Heart left ventricle (tissue), 16 donors: ENCODE measurements around the gene EPB41L4B. TPM values are rescaled to one million over a fixed set of nuclear protein-coding genes. Genes with fewer than 3 reads are reported as not detected.
"Not testable (repeated sequence)": the region's sequence is repeated elsewhere in the genome, so short reads cannot be mapped to it uniquely, and the experiment has no call there.

Experiments used
- ATAC-seq, 4 donors: fragments of 200-7000 bp; cut with Tn5 transposase; one replicate each; pipeline ENCODE4 v1.9.1; 2020 to 2022; ENCODE audit warnings: moderate library complexity in 4 of 4, mild to moderate bottlenecking in 3 of 4, moderate number of reproducible peaks in 1 of 4
- DNase-seq, 5 donors: peaks; one replicate each; pipeline ENCODE4 v3.0.0-alpha.2; 2020
- H3K27ac ChIP-seq, 12 donors: fragments of 200-600 bp; sonication (generic) in 4 of 12; one replicate each; pipeline versions ENCODE4 v1.5.0 to v1.8.0; 2016 to 2022; ENCODE audit warnings: mild to moderate bottlenecking in 2 of 12
- H3K27me3 ChIP-seq, 9 donors: fragments of 200-600 bp; sonication (generic) in 2 of 9; one replicate each; pipeline versions ENCODE4 v1.5.1 to v1.8.0; 2016 to 2022; ENCODE audit warnings: mild to moderate bottlenecking in 3 of 9
- H3K36me3 ChIP-seq, 9 donors: fragments of 200-600 bp; sonication (generic) in 2 of 9; one replicate each; pipeline versions ENCODE4 v1.5.0 to v1.8.0; 2018 to 2022; ENCODE audit warnings: mild to moderate bottlenecking in 2 of 9
- H3K4me1 ChIP-seq, 12 donors: fragments of 200-600 bp; sonication (generic) in 4 of 12; one replicate each; pipeline versions ENCODE4 v1.5.0 to v1.8.0; 2016 to 2022; ENCODE audit warnings: mild to moderate bottlenecking in 3 of 12
- H3K4me3 ChIP-seq, 12 donors: fragments of 200-600 bp; sonication (generic) in 4 of 12; one replicate each; pipeline versions ENCODE4 v1.5.0 to v1.8.0; 2017 to 2022; ENCODE audit warnings: mild to moderate bottlenecking in 9 of 12, moderate library complexity in 4 of 12
- H3K9me3 ChIP-seq, 12 donors: fragments of 200-600 bp; sonication (generic) in 4 of 12; one replicate each; pipeline versions ENCODE4 v1.5.0 to v1.8.0; 2016 to 2022; ENCODE audit warnings: mild to moderate bottlenecking in 1 of 12
- CTCF ChIP-seq, 12 donors: fragments of 200-600 bp; sonication (generic) in 4 of 12; IDR thresholded peaks; one replicate each; pipeline versions ENCODE4 v1.5.0 to v1.8.0; 2018 to 2022; ENCODE audit warnings: antibody characterized with exemption in 12 of 12, mild to moderate bottlenecking in 5 of 12
- POLR2A ChIP-seq, 2 donors: fragments of 450-650 bp; IDR thresholded peaks; one replicate each; pipeline ENCODE4 v1.6.1; 2017; ENCODE audit warnings: antibody characterized with exemption in 2 of 2, mild to moderate bottlenecking in 2 of 2, moderate library complexity in 2 of 2
- WGBS, 4 donors: extraction: QIAGEN DNeasy Blood & Tissue Kit in 2 of 4; methylation state at CpG; one replicate each; pipeline versions ENCODE4 v1.1.5 to v1.1.7; 2013 to 2018; 5-methylcytosine and 5-hydroxymethylcytosine counted together
- intact Hi-C, 10 donors: fragments of 100-400 bp; cut with DNase I; formaldehyde crosslinking; loops; one replicate each; pipeline versions ENCODE4 v1.11.1 to v1.14.2; 2022
- long read RNA-seq, 3 donors: library from polyadenylated mRNA; unstranded; transcript quantifications; one replicate each; pipeline ENCODE4 v2.0.0, GENCODE V29; 2020 to 2021
- polyA plus RNA-seq, 2 donors: library from polyadenylated mRNA; stranded (reverse); fragments of 200-250 nt; gene quantifications; one replicate each; pipeline ENCODE4 v1.2.3, GENCODE V29; 2013
- total RNA-seq, 9 donors: library from RNA; depleted of rRNA in 2 of 9; stranded (reverse); fragments of >200 nt in 2 of 9; fragmentation: NEBNext Ultra II Directional in 3 of 9; extraction: Animal tissue kit (Norgen Biotek cat#: 25700) in 3 of 9; gene quantifications; one replicate each; pipeline versions ENCODE4 v1.1.0 to v1.2.4, GENCODE V29; 2016 to 2023
- donor health status: ischemic (EF 13 %, LVEDD 7.1; RV severe dilation, severe dysfunction).
- donor health status: healthy with polysubstance abuse.
- donor health status: DM: no; HTN: yes; CAD: no.
- donor health status: DM: no; HTN: no; CAD: no.
- donor health status: ischemic (EF 25% LVEDD 6.9; RV normal size, moderate dysfunction).
- donor health status: ischemic (EF 25% LVEDD 5.7; RV mildly dilated, moderate dysfunction).
- donor health status: healthy.
- donor health status: DM: yes; HTN: yes; CAD: no.
- donor health status: ischemic (EF 35%, LVEDD 5.7; RV mildly dilated, moderate dysfunction).
- donor health status: nonischemic (EF 11% LVEDD 7.7; RV severe dilation, severe dysfunction).
- donor health status: DM: yes; HTN: yes; CAD: no.
- donor health status: PGD.
- donor health status: ischemic (EF 29% LVEDD 5.4; RV normal size, mild dysfunction).
- donor health status: nonischemic (EF 23%, LVEDD 6.1; RV moderate dilation, normal function).

EPB41L4B gene
- total RNA-seq (10 to 100 TPM in 5 of 9 donors, 1 to 10 TPM in 4; 3.8 to 16.5 (median 10.1) TPM), polyA plus RNA-seq (1 to 10 TPM in 1 of 2 donors, under 1 TPM in 1; 0.71 to 3.4 TPM)
- long read RNA-seq, donor 1, full-length matches to known transcripts: 5 of 30 reads
- long read RNA-seq, donor 1, partial matches to known transcripts: 7 of 30 reads
- long read RNA-seq, donor 1, other reads (novel, unspliced or antisense): 18 of 30 reads
- long read RNA-seq, donor 2, partial matches to known transcripts: 6 of 10 reads
- long read RNA-seq, donor 2, other reads (novel, unspliced or antisense): 4 of 10 reads
- long read RNA-seq, donor 3, full-length matches to known transcripts: 3 of 32 reads
- long read RNA-seq, donor 3, partial matches to known transcripts: 8 of 32 reads
- long read RNA-seq, donor 3, other reads (novel, unspliced or antisense): 21 of 32 reads

- H3K4me1 ChIP-seq: peaks cover 0 to 26% (median 10%) of the 10 kb centered on the region in 12 donors
- 1 to 10% (median 1%) methylated on average over 8 to 72 of the region's 72 CpGs for WGBS, 4 donors
- intact Hi-C loops: loop anchor here in 9 of 10 donors (1.0 to 10.0 kb wide), 12 partner anchors 76 to 436 kb away; no protein-coding TSS in a partner anchor
- peak within 1 kb of the TSS; percentile 29 to 65 (median 50) for H3K4me3 ChIP-seq
- TF ChIP-seq CTCF (IDR thresholded peaks at IDR 0.05): peak; percentile 78 to 95 (median 87)
- TF ChIP-seq POLR2A (IDR thresholded peaks at IDR 0.05): no peak
- peak; percentile 73 to 87 (median 86) for ATAC-seq
- peaks cover 0 to 51% (median 17%) of the 10 kb centered on the region in 9 donors for H3K27me3 ChIP-seq
- peak; percentile 81 to 89 (median 84) for DNase-seq
- no peaks in the 10 kb centered on the region for H3K36me3 ChIP-seq
- peak within 1 kb of the TSS in 5 of 12 donors; percentile 1 to 57 (median 48) for H3K27ac ChIP-seq
- no peaks in the 10 kb centered on the region for H3K9me3 ChIP-seq
These were observed at the start of gene EPB41L4B for GRCh38 chr9:109320742-109321448. Gene EPB41L4B, minus strand, starts transcription at chr9:109321059. Its CDS starts 613 bp downstream, at chr9:109320446.

GRCh38 chr9:109369285-109369684 is 48.4 kb upstream of the EPB41L4B start:
- intact Hi-C loops: no loop called here
- TF ChIP-seq POLR2A (IDR thresholded peaks at IDR 0.05) (no peak), CTCF (IDR thresholded peaks at IDR 0.05) (no peak)
- H3K4me1 ChIP-seq: no peaks in the 10 kb centered on the region
- DNase-seq (no peak), ATAC-seq (no peak)
- no peaks in the 10 kb centered on the region for H3K9me3 ChIP-seq
- H3K36me3 ChIP-seq: no peaks in the 10 kb centered on the region
- H3K4me3 ChIP-seq: no peak overlapping the region
- 56 to 76% (median 71%) methylated on average over 2 of the region's 2 CpGs for WGBS, 4 donors
- peaks cover 0 to 4% (median 0%) of the 10 kb centered on the region in 9 donors for H3K27me3 ChIP-seq
- no peak overlapping the region for H3K27ac ChIP-seq

- 86 to 91% (median 86%) methylated on average over 5 of the region's 5 CpGs for WGBS, 4 donors
- DNase-seq: no peak
- Histone ChIP-seq H3K4me1 (no peaks in the 10 kb centered on the region), H3K36me3 (no peaks in the 10 kb centered on the region), H3K4me3 (no peak overlapping the region), H3K27ac (no peak overlapping the region), H3K9me3 (no peaks in the 10 kb centered on the region), H3K27me3 (no peaks in the 10 kb centered on the region)
- intact Hi-C loops: no loop called here
- TF ChIP-seq POLR2A (IDR thresholded peaks at IDR 0.05): no peak
- TF ChIP-seq CTCF (IDR thresholded peaks at IDR 0.05): no peak
- no peak for ATAC-seq
These were observed 39.9 kb upstream of the EPB41L4B start for GRCh38 chr9:109360771-109361170.

- H3K9me3 ChIP-seq, intact Hi-C loops, H3K4me1 ChIP-seq, ATAC-seq, H3K4me3 ChIP-seq, H3K27me3 ChIP-seq, DNase-seq, H3K36me3 ChIP-seq, H3K27ac ChIP-seq: not testable (repeated sequence)
- WGBS, 4 donors: 77 to 85% (median 80%) methylated on average over 8 of the region's 8 CpGs
These were observed 38.2 kb upstream of the EPB41L4B start for GRCh38 chr9:109358968-109359603.
